ENCODE data around the gene BTN2A1.

Gene BTN2A1

GRCh38 chr6:26470643-26471042, 12.9 kb downstream of the BTN2A1 start:
- peaks cover 35% of the 10 kb centered on the region for H3K36me3 ChIP-seq (ENCODE audit: control insufficient read depth, insufficient read depth, low read length)
- peaks cover 7% of the 10 kb centered on the region for H3K9me3 ChIP-seq (ENCODE audit: control insufficient read depth, low read length)
- no peak overlapping the region for H3K27ac ChIP-seq (ENCODE audit: low read depth, low read length, severe bottlenecking)
- WGBS, 2 experiments (ENCODE audit: insufficient coverage in 2 of 2) = 98 to 100% methylated on average over 3 to 4 of the region's 4 CpGs
- no peak overlapping the region for H3K4me3 ChIP-seq (ENCODE audit: extremely low read depth, insufficient read depth, low read length, poor library complexity, severe bottlenecking)
- no peaks in the 10 kb centered on the region for H3K4me1 ChIP-seq (ENCODE audit: control insufficient read depth, insufficient read depth, low read length, poor library complexity, severe bottlenecking)

- no peak overlapping the region for H3K4me3 ChIP-seq (ENCODE audit: extremely low read depth, insufficient read depth, low read length, poor library complexity, severe bottlenecking)
- peaks cover 7% of the 10 kb centered on the region for H3K9me3 ChIP-seq (ENCODE audit: control insufficient read depth, low read length)
- H3K4me1 ChIP-seq (ENCODE audit: control insufficient read depth, insufficient read depth, low read length, poor library complexity, severe bottlenecking) = no peaks in the 10 kb centered on the region
- peaks cover 21% of the 10 kb centered on the region for H3K36me3 ChIP-seq (ENCODE audit: control insufficient read depth, insufficient read depth, low read length)
- no peak overlapping the region for H3K27ac ChIP-seq (ENCODE audit: low read depth, low read length, severe bottlenecking)
These were observed 14.2 kb downstream of the BTN2A1 start for GRCh38 chr6:26471970-26472369.

- peaks cover 7% of the 10 kb centered on the region for H3K9me3 ChIP-seq (ENCODE audit: control insufficient read depth, low read length)
- H3K4me3 ChIP-seq (ENCODE audit: extremely low read depth, insufficient read depth, low read length, poor library complexity, severe bottlenecking) = no peak overlapping the region
- peaks cover 15% of the 10 kb centered on the region for H3K36me3 ChIP-seq (ENCODE audit: control insufficient read depth, insufficient read depth, low read length)
- H3K4me1 ChIP-seq (ENCODE audit: control insufficient read depth, insufficient read depth, low read length, poor library complexity, severe bottlenecking) = no peaks in the 10 kb centered on the region
- 93 to 100% methylated on average over 2 to 3 of the region's 4 CpGs for WGBS, 2 experiments (ENCODE audit: insufficient coverage in 2 of 2)
- no peak overlapping the region for H3K27ac ChIP-seq (ENCODE audit: low read depth, low read length, severe bottlenecking)
These were observed 15.0 kb downstream of the BTN2A1 start for GRCh38 chr6:26472549-26473290.

- no peak overlapping the region for H3K4me3 ChIP-seq (ENCODE audit: extremely low read depth, insufficient read depth, low read length, poor library complexity, severe bottlenecking)
- WGBS, 2 experiments (ENCODE audit: insufficient coverage in 2 of 2) = no CpG with 5 or more reads among the region's 1 CpG
- no peaks in the 10 kb centered on the region for H3K4me1 ChIP-seq (ENCODE audit: control insufficient read depth, insufficient read depth, low read length, poor library complexity, severe bottlenecking)
- H3K36me3 ChIP-seq (ENCODE audit: control insufficient read depth, insufficient read depth, low read length) = peaks cover 9% of the 10 kb centered on the region
- H3K27ac ChIP-seq (ENCODE audit: low read depth, low read length, severe bottlenecking) = no peak overlapping the region
- peaks cover 7% of the 10 kb centered on the region for H3K9me3 ChIP-seq (ENCODE audit: control insufficient read depth, low read length)
These were observed 15.6 kb downstream of the BTN2A1 start for GRCh38 chr6:26473429-26473757.

- WGBS, 2 experiments (ENCODE audit: insufficient coverage in 2 of 2) = 90 to 93% methylated on average over 6 to 7 of the region's 12 CpGs
- Histone ChIP-seq H3K4me3 (ENCODE audit: extremely low read depth, insufficient read depth, low read length, poor library complexity, severe bottlenecking) (no peak overlapping the region), H3K9me3 (ENCODE audit: control insufficient read depth, low read length) (peaks cover 7% of the 10 kb centered on the region), H3K36me3 (ENCODE audit: control insufficient read depth, insufficient read depth, low read length) (peaks cover 4% of the 10 kb centered on the region), H3K27ac (ENCODE audit: low read depth, low read length, severe bottlenecking) (no peak overlapping the region), H3K4me1 (ENCODE audit: control insufficient read depth, insufficient read depth, low read length, poor library complexity, severe bottlenecking) (peaks cover under 1% of the 10 kb centered on the region)
These were observed 16.1 kb downstream of the BTN2A1 start for GRCh38 chr6:26473758-26474438.

- 80 to 95% methylated on average over 1 to 2 of the region's 2 CpGs for WGBS, 2 experiments (ENCODE audit: insufficient coverage in 2 of 2)
- Histone ChIP-seq H3K4me3 (ENCODE audit: extremely low read depth, insufficient read depth, low read length, poor library complexity, severe bottlenecking) (no peak overlapping the region), H3K27ac (ENCODE audit: low read depth, low read length, severe bottlenecking) (no peak overlapping the region), H3K36me3 (ENCODE audit: control insufficient read depth, insufficient read depth, low read length) (no peaks in the 10 kb centered on the region), H3K9me3 (ENCODE audit: control insufficient read depth, low read length) (peaks cover 7% of the 10 kb centered on the region), H3K4me1 (ENCODE audit: control insufficient read depth, insufficient read depth, low read length, poor library complexity, severe bottlenecking) (peaks cover 6% of the 10 kb centered on the region)
These were observed 16.7 kb downstream of the BTN2A1 start for GRCh38 chr6:26474439-26474881.

GRCh38 chr6:26475823-26476729, 18.3 kb downstream of the BTN2A1 start:
- Histone ChIP-seq H3K36me3 (ENCODE audit: control insufficient read depth, insufficient read depth, low read length) (no peaks in the 10 kb centered on the region), H3K9me3 (ENCODE audit: control insufficient read depth, low read length) (peaks cover 11% of the 10 kb centered on the region), H3K4me1 (ENCODE audit: control insufficient read depth, insufficient read depth, low read length, poor library complexity, severe bottlenecking) (peaks cover 6% of the 10 kb centered on the region), H3K4me3 (ENCODE audit: extremely low read depth, insufficient read depth, low read length, poor library complexity, severe bottlenecking) (no peak overlapping the region), H3K27ac (ENCODE audit: low read depth, low read length, severe bottlenecking) (peak overlapping the region; percentile 19)
- WGBS, 2 experiments (ENCODE audit: insufficient coverage in 2 of 2) = 31 to 61% methylated on average over 3 to 5 of the region's 7 CpGs

GRCh38 chr6:26476896-26477295, 19.1 kb downstream of the BTN2A1 start:
- Histone ChIP-seq H3K4me3 (ENCODE audit: extremely low read depth, insufficient read depth, low read length, poor library complexity, severe bottlenecking) (no peak overlapping the region), H3K36me3 (ENCODE audit: control insufficient read depth, insufficient read depth, low read length) (no peaks in the 10 kb centered on the region), H3K27ac (ENCODE audit: low read depth, low read length, severe bottlenecking) (no peak overlapping the region), H3K4me1 (ENCODE audit: control insufficient read depth, insufficient read depth, low read length, poor library complexity, severe bottlenecking) (peaks cover 6% of the 10 kb centered on the region), H3K9me3 (ENCODE audit: control insufficient read depth, low read length) (peaks cover 11% of the 10 kb centered on the region)
- 60% methylated on average over 1 of the region's 4 CpGs; no CpG with 5 or more reads in 1 of the 2 experiments for WGBS, 2 experiments (ENCODE audit: insufficient coverage in 2 of 2)

- Histone ChIP-seq H3K4me1 (ENCODE audit: control insufficient read depth, insufficient read depth, low read length, poor library complexity, severe bottlenecking) (peaks cover 6% of the 10 kb centered on the region), H3K27ac (ENCODE audit: low read depth, low read length, severe bottlenecking) (no peak overlapping the region), H3K9me3 (ENCODE audit: control insufficient read depth, low read length) (peaks cover 6% of the 10 kb centered on the region), H3K36me3 (ENCODE audit: control insufficient read depth, insufficient read depth, low read length) (no peaks in the 10 kb centered on the region), H3K4me3 (ENCODE audit: extremely low read depth, insufficient read depth, low read length, poor library complexity, severe bottlenecking) (no peak overlapping the region)
- WGBS, 2 experiments (ENCODE audit: insufficient coverage in 2 of 2) = 100% methylated on average over 1 of the region's 1 CpG; no CpG with 5 or more reads in 1 of the 2 experiments
These were observed 19.7 kb downstream of the BTN2A1 start for GRCh38 chr6:26477426-26477825.

- Histone ChIP-seq H3K36me3 (ENCODE audit: control insufficient read depth, insufficient read depth, low read length) (no peaks in the 10 kb centered on the region), H3K9me3 (ENCODE audit: control insufficient read depth, low read length) (peaks cover 4% of the 10 kb centered on the region), H3K4me1 (ENCODE audit: control insufficient read depth, insufficient read depth, low read length, poor library complexity, severe bottlenecking) (peaks cover 6% of the 10 kb centered on the region), H3K27ac (ENCODE audit: low read depth, low read length, severe bottlenecking) (no peak overlapping the region), H3K4me3 (ENCODE audit: extremely low read depth, insufficient read depth, low read length, poor library complexity, severe bottlenecking) (no peak overlapping the region)
- 100% methylated on average over 1 of the region's 2 CpGs for WGBS, 2 experiments (ENCODE audit: insufficient coverage in 2 of 2)
These were observed 20.6 kb downstream of the BTN2A1 start for GRCh38 chr6:26478100-26478984.

Measured in mesodermal cell (in vitro differentiated cells).